Liver (tissue), 9 donors: ENCODE measurements around the gene NRG3. TPM values are rescaled to one million over a fixed set of nuclear protein-coding genes. Genes with fewer than 3 reads are reported as not detected.

Experiments used
- DNase-seq: peaks from one replicate; pipeline ENCODE4 v3.0.0-alpha.2; 2017; ENCODE audit warnings: low spot score
- H3K27ac ChIP-seq, 2 donors: one replicate each; pipeline ENCODE4 v1.7.0; 2013; ENCODE audit warnings: inconsistent platforms in 2 of 2, low read length in 2 of 2, control low read depth in 1 of 2, low read depth in 1 of 2, mild to moderate bottlenecking in 1 of 2
- H3K27me3 ChIP-seq, 4 donors: one replicate each; pipeline versions ENCODE4 v1.6.1 to v1.7.0; 2013; ENCODE audit warnings: low read length in 3 of 4, inconsistent platforms in 1 of 4, mild to moderate bottlenecking in 1 of 4, moderate library complexity in 1 of 4; ENCODE audit not compliant: control insufficient read depth in 4 of 4, insufficient read depth in 4 of 4
- H3K36me3 ChIP-seq, 4 donors: one replicate each; pipeline versions ENCODE4 v1.6.1 to v1.7.0; 2013; ENCODE audit warnings: low read length in 3 of 4, mild to moderate bottlenecking in 3 of 4, low read depth in 1 of 4, moderate library complexity in 1 of 4; ENCODE audit not compliant: control insufficient read depth in 4 of 4, insufficient read depth in 3 of 4
- H3K4me1 ChIP-seq, 4 donors: one replicate each; pipeline versions ENCODE4 v1.6.1 to v1.7.0; 2013; ENCODE audit warnings: low read length in 3 of 4, mild to moderate bottlenecking in 3 of 4, moderate library complexity in 1 of 4; ENCODE audit not compliant: control insufficient read depth in 4 of 4, insufficient read depth in 4 of 4
- H3K4me3 ChIP-seq, 3 donors: one replicate each; pipeline versions ENCODE4 v1.6.1 to v1.7.0; 2013; ENCODE audit warnings: low read length in 3 of 3, control low read depth in 1 of 3, low read depth in 1 of 3, mild to moderate bottlenecking in 1 of 3
- H3K9ac ChIP-seq, 2 donors: one replicate each; pipeline ENCODE4 v1.7.0; 2013; ENCODE audit warnings: low read length in 2 of 2, mild to moderate bottlenecking in 2 of 2, moderate library complexity in 2 of 2, control low read depth in 1 of 2, low read depth in 1 of 2
- H3K9me3 ChIP-seq, 4 donors: one replicate each; pipeline versions ENCODE4 v1.6.1 to v1.7.0; 2013; ENCODE audit warnings: low read length in 3 of 4; ENCODE audit not compliant: control insufficient read depth in 4 of 4
- EGR1 ChIP-seq, 2 donors: IDR thresholded peaks; 2 replicates each; pipeline ENCODE4 v1.6.1; 2016 to 2018; ENCODE audit warnings: antibody characterized with exemption in 2 of 2, low read depth in 2 of 2
- FOXA1 ChIP-seq: IDR thresholded peaks from 2 replicates; pipeline ENCODE4 v1.6.1; 2016; ENCODE audit warnings: antibody characterized with exemption
- FOXA2 ChIP-seq: IDR thresholded peaks from 2 replicates; pipeline ENCODE4 v1.6.1; 2016; ENCODE audit warnings: antibody characterized with exemption
- GABPA ChIP-seq, 2 donors: IDR thresholded peaks in 1 of 2; conservative IDR thresholded peaks in 1 of 2; 2 replicates each; pipeline ENCODE4 v1.6.1; 2016; ENCODE audit warnings: antibody characterized with exemption in 2 of 2, mild to moderate bottlenecking in 1 of 2, moderate library complexity in 1 of 2
- HNF4A ChIP-seq, 2 donors: conservative IDR thresholded peaks; 2 replicates each; pipeline ENCODE4 v1.6.1; 2016; ENCODE audit warnings: antibody characterized with exemption in 2 of 2, mild to moderate bottlenecking in 2 of 2
- HNF4G ChIP-seq: IDR thresholded peaks from 2 replicates; pipeline ENCODE4 v1.6.1; 2016; ENCODE audit warnings: antibody characterized with exemption
- JUND ChIP-seq, 2 donors: IDR thresholded peaks; 2 replicates each; pipeline ENCODE4 v1.6.1; 2016; ENCODE audit warnings: antibody characterized with exemption in 2 of 2
- NR2F2 ChIP-seq: IDR thresholded peaks from 2 replicates; pipeline ENCODE4 v1.6.1; 2016; ENCODE audit warnings: antibody characterized with exemption
- RAD21 ChIP-seq, 2 donors: IDR thresholded peaks; 2 replicates each; pipeline ENCODE4 v1.6.1; 2016; ENCODE audit warnings: antibody characterized with exemption in 2 of 2, mild to moderate bottlenecking in 2 of 2
- RXRA ChIP-seq, 2 donors: IDR thresholded peaks; 2 replicates each; pipeline ENCODE4 v1.6.1; 2017 to 2018; ENCODE audit warnings: antibody characterized with exemption in 2 of 2, mild to moderate bottlenecking in 1 of 2
- SP1 ChIP-seq: IDR thresholded peaks from 2 replicates; pipeline ENCODE4 v1.6.1; 2018; ENCODE audit warnings: antibody characterized with exemption, mild to moderate bottlenecking
- TAF1 ChIP-seq: conservative IDR thresholded peaks from 2 replicates; pipeline ENCODE4 v1.6.1; 2016; ENCODE audit warnings: antibody characterized with exemption, mild to moderate bottlenecking
- YY1 ChIP-seq: IDR thresholded peaks from 2 replicates; pipeline ENCODE4 v1.6.1; 2016; ENCODE audit warnings: antibody characterized with exemption, mild to moderate bottlenecking
- WGBS: extraction: QIAGEN DNeasy Blood & Tissue Kit; methylation state at CpG from one replicate; pipeline ENCODE4 v1.1.7; 2013; 5-methylcytosine and 5-hydroxymethylcytosine counted together
- polyA plus RNA-seq, 2 donors: library from polyadenylated mRNA; stranded (reverse) in 1 of 2; unstranded in 1 of 2; fragments of 200-250 nt in 1 of 2; fragments of >200 nt in 1 of 2; fragmentation: Nextera tagmentation in 1 of 2; extraction: Ambion mirVana in 1 of 2; gene quantifications; one replicate each; pipeline versions ENCODE4 v1.2.1 to v1.2.3, GENCODE V29; 2013 to 2015
- total RNA-seq, 2 donors: library from RNA; depleted of rRNA; stranded (reverse); fragments of >200 nt; gene quantifications; one replicate each; pipeline ENCODE4 v1.2.3, GENCODE V29; 2014
- TF ChIP-seq, protein P1 (sequence below): fragments of 150-350 bp; IDR thresholded peaks from 2 replicates; pipeline ENCODE4 v1.5.1; 2017; ENCODE audit warnings: improper control_type of control experiment, low read depth, low read length; ENCODE audit not compliant: missing input control
- TF ChIP-seq, protein P2 (sequence below): IDR thresholded peaks from 2 replicates; pipeline ENCODE4 v1.6.1; 2016; ENCODE audit warnings: antibody characterized with exemption, mild to moderate bottlenecking
- TF ChIP-seq, protein P3 (sequence below): IDR thresholded peaks from 2 replicates; pipeline ENCODE4 v1.6.1; 2016; ENCODE audit warnings: antibody characterized with exemption
- TF ChIP-seq, protein P4 (sequence below): IDR thresholded peaks from 2 replicates; pipeline ENCODE4 v1.6.1; 2016; ENCODE audit warnings: antibody characterized with exemption
- TF ChIP-seq, protein P5 (sequence below): IDR thresholded peaks from 2 replicates; pipeline ENCODE4 v1.6.1; 2016; ENCODE audit warnings: antibody characterized with exemption
- donor health status: healthy.
- donor health status: healthy.
- donor health status: healthy.
- donor health status: healthy.
- donor health status: healthy.

NRG3 gene
- total and polyA plus RNA-seq, 4 donors = 0.24 to 3.7 (median 0.38) TPM

DNA sequence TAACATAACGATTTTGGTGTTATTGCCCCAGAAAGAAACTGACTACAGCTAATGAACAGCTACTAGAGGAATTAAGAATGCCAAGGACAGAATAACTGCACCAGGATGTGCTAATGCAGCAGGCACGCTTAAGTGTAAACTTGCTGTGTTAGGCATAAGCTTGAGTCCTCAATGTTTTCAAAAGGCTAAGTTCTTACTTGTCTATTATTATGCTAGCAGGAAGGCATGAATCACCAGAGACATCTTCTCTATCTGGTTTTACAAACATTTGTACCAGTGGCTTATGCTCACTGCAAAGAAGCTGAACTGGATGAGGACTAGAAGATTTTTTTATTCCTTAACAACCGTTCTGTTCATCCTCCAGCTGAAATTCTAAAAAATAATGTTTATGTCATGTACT, 1035.3 kb downstream of the NRG3 start:
- H3K36me3 ChIP-seq = no peaks in the 10 kb centered on the region
- no peaks in the 10 kb centered on the region for H3K27me3 ChIP-seq
- WGBS = 78% methylated on average over 3 of the region's 3 CpGs

More for the DNA sequence above, 1035.3 kb downstream of the NRG3 start:
- Histone ChIP-seq H3K4me1 (no peaks in the 10 kb centered on the region), H3K27ac (no peak overlapping the region), H3K4me3 (no peak overlapping the region), H3K9ac (no peak overlapping the region), H3K9me3 (no peaks in the 10 kb centered on the region)
- TF ChIP-seq FOXA2 (no peak), YY1 (no peak), EGR1 (IDR thresholded peaks at IDR 0.05; ENCODE audit: low read depth in 2 of 2) (no peak), TAF1 (no peak), RXRA (IDR thresholded peaks at IDR 0.05) (no peak), RAD21 (IDR thresholded peaks at IDR 0.05) (no peak), HNF4A (conservative IDR thresholded peaks at IDR 0.05) (no peak), FOXA1 (no peak), GABPA (IDR thresholded peaks at IDR 0.05 in 1 of 2, conservative IDR thresholded peaks at IDR 0.05 in 1 of 2) (no peak), NR2F2 (no peak), JUND (IDR thresholded peaks at IDR 0.05) (no peak), HNF4G (no peak), SP1 (no peak)
- TF ChIP-seq, protein P1, sequence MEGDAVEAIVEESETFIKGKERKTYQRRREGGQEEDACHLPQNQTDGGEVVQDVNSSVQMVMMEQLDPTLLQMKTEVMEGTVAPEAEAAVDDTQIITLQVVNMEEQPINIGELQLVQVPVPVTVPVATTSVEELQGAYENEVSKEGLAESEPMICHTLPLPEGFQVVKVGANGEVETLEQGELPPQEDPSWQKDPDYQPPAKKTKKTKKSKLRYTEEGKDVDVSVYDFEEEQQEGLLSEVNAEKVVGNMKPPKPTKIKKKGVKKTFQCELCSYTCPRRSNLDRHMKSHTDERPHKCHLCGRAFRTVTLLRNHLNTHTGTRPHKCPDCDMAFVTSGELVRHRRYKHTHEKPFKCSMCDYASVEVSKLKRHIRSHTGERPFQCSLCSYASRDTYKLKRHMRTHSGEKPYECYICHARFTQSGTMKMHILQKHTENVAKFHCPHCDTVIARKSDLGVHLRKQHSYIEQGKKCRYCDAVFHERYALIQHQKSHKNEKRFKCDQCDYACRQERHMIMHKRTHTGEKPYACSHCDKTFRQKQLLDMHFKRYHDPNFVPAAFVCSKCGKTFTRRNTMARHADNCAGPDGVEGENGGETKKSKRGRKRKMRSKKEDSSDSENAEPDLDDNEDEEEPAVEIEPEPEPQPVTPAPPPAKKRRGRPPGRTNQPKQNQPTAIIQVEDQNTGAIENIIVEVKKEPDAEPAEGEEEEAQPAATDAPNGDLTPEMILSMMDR = no peak
- TF ChIP-seq, protein P2, sequence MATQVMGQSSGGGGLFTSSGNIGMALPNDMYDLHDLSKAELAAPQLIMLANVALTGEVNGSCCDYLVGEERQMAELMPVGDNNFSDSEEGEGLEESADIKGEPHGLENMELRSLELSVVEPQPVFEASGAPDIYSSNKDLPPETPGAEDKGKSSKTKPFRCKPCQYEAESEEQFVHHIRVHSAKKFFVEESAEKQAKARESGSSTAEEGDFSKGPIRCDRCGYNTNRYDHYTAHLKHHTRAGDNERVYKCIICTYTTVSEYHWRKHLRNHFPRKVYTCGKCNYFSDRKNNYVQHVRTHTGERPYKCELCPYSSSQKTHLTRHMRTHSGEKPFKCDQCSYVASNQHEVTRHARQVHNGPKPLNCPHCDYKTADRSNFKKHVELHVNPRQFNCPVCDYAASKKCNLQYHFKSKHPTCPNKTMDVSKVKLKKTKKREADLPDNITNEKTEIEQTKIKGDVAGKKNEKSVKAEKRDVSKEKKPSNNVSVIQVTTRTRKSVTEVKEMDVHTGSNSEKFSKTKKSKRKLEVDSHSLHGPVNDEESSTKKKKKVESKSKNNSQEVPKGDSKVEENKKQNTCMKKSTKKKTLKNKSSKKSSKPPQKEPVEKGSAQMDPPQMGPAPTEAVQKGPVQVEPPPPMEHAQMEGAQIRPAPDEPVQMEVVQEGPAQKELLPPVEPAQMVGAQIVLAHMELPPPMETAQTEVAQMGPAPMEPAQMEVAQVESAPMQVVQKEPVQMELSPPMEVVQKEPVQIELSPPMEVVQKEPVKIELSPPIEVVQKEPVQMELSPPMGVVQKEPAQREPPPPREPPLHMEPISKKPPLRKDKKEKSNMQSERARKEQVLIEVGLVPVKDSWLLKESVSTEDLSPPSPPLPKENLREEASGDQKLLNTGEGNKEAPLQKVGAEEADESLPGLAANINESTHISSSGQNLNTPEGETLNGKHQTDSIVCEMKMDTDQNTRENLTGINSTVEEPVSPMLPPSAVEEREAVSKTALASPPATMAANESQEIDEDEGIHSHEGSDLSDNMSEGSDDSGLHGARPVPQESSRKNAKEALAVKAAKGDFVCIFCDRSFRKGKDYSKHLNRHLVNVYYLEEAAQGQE = no peak
- TF ChIP-seq, protein P3, sequence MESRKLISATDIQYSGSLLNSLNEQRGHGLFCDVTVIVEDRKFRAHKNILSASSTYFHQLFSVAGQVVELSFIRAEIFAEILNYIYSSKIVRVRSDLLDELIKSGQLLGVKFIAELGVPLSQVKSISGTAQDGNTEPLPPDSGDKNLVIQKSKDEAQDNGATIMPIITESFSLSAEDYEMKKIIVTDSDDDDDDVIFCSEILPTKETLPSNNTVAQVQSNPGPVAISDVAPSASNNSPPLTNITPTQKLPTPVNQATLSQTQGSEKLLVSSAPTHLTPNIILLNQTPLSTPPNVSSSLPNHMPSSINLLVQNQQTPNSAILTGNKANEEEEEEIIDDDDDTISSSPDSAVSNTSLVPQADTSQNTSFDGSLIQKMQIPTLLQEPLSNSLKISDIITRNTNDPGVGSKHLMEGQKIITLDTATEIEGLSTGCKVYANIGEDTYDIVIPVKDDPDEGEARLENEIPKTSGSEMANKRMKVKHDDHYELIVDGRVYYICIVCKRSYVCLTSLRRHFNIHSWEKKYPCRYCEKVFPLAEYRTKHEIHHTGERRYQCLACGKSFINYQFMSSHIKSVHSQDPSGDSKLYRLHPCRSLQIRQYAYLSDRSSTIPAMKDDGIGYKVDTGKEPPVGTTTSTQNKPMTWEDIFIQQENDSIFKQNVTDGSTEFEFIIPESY = no peak
- TF ChIP-seq, protein P4, sequence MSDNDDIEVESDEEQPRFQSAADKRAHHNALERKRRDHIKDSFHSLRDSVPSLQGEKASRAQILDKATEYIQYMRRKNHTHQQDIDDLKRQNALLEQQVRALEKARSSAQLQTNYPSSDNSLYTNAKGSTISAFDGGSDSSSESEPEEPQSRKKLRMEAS = no peak
- TF ChIP-seq, protein P5, sequence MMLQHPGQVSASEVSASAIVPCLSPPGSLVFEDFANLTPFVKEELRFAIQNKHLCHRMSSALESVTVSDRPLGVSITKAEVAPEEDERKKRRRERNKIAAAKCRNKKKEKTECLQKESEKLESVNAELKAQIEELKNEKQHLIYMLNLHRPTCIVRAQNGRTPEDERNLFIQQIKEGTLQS = no peak
- no peak for DNase-seq
